ENCODE data around the gene ERC2.

ERC2 gene

DNA sequence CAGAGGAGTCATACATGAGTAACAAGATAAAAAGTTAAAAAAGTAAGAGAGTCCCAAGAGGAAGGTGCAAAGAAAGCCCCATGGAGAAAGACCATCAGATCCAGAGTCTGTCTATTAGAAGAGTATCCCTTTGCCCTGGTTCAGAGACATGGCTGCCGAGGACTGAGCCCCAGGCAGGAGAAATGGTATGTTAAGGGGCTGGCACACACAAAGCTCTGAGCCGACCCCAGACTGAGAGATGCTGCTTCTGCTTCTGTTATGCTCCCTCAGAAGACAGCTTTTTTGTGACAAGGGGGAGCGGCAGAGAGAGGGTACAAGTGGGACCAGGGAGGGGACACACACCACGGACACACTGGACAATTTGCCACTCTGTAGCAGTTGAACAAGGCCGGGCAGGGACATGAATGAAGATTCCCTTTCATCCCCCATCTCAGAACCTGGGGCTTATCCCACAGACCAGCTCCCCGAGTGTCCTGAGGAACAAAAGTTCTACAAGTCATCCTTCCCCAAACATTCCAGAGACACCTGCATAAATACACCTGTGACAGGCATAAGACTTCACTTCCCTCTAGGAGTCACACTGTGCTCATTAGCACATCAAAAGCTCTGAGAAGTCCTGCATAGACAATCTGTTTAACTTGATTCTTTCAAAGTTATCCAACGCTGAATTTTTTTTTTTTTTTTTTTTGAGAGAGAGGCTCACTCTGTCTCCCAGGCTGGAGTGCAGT, 819.5 kb downstream of the ERC2 start:
- Histone ChIP-seq H3K27ac (ENCODE audit: low read length) (peak overlapping the region; percentile 23), H3K36me3 (ENCODE audit: insufficient read depth, low read depth, low read length) (no peaks in the 10 kb centered on the region), H3K4me3 (ENCODE audit: low read length) (0 out of 2 replicates have a peak overlapping the region, but pooled peaks have one; percentile 28), H3K9me3 (ENCODE audit: insufficient read depth, low read depth, low read length) (no peaks in the 10 kb centered on the region), H3K4me1 (ENCODE audit: insufficient read depth, low read length) (peaks cover 33% of the 10 kb centered on the region), H3K9ac (ENCODE audit: low read depth, low read length) (peak overlapping the region; percentile 36; the same call in 1 of the 2 replicates), H3K27me3 (ENCODE audit: insufficient read depth, low read length) (no peaks in the 10 kb centered on the region)

DNA sequence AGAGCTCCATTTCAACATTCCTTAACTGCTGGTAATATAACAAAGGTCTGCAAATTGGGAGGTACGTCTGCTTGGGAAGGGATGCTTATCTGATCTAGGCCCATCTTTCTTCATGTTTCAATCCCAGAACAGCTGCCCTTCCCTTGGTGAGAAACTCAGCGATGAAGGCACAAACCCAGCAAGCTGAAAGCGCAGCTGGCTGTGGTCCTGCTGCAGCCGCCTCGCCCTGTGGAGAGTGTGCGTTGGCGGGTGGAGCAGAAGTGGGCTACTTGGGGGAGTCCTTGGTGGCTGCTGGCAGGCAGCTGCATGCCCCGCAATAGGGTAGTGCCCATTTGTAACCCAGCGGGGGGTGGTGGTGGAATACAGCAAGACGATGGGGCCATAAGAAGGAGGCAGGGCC, 820.6 kb downstream of the ERC2 start:
- Histone ChIP-seq H3K9me3 (ENCODE audit: insufficient read depth, low read depth, low read length) (no peaks in the 10 kb centered on the region), H3K4me3 (ENCODE audit: low read length) (no peak overlapping the region), H3K9ac (ENCODE audit: low read depth, low read length) (no peak overlapping the region), H3K36me3 (ENCODE audit: insufficient read depth, low read depth, low read length) (no peaks in the 10 kb centered on the region), H3K27ac (ENCODE audit: low read length) (no peak overlapping the region), H3K4me1 (ENCODE audit: insufficient read depth, low read length) (peaks cover 33% of the 10 kb centered on the region), H3K27me3 (ENCODE audit: insufficient read depth, low read length) (no peaks in the 10 kb centered on the region)

DNA sequence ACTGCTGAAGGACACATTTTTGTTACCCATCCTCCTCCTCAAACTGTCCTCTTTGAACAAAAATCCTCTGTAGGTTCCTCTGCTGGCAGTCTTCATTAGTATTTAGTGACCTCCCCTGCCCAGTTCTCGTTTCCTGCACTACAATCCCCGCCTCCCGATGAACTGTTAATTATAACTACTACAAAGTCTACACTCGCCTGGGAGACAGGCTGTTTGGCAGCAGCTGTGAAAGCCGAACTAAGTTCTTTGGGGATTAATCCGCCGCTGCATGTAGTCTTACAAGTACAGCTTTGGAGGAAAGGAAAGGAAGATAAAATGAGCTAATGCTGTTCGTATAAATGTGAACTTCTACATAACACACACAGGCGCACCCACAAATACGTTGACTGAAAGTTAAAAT, 821.2 kb downstream of the ERC2 start:
- no peaks in the 10 kb centered on the region for H3K27me3 ChIP-seq (ENCODE audit: insufficient read depth, low read length)
- H3K4me1 ChIP-seq (ENCODE audit: insufficient read depth, low read length): peaks cover 32% of the 10 kb centered on the region
- H3K27ac ChIP-seq (ENCODE audit: low read length): no peak overlapping the region

DNA sequence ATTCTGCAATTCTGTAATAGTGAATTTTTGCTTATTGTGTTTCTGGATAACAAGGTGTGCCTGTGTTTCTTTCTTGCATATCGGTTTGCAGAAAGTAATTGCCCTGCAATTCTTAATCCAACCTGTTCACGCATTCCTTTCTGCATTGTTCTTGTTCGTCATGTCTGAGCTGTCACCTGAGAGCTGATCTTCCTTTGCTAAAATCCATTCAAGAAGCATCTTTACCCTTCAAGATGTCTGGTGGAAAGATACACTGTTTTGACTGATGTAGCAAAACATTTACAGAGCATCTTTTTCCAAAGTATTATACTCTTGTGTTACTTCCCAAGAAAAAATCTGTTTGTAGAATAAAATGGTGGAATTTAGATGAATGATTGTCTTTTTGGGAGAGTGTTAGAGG, 822.1 kb downstream of the ERC2 start:
- Histone ChIP-seq H3K4me3 (ENCODE audit: low read length) (no peak overlapping the region), H3K9ac (ENCODE audit: low read depth, low read length) (no peak overlapping the region), H3K36me3 (ENCODE audit: insufficient read depth, low read depth, low read length) (no peaks in the 10 kb centered on the region), H3K4me1 (ENCODE audit: insufficient read depth, low read length) (peaks cover 29% of the 10 kb centered on the region), H3K27me3 (ENCODE audit: insufficient read depth, low read length) (no peaks in the 10 kb centered on the region), H3K27ac (ENCODE audit: low read length) (no peak overlapping the region), H3K9me3 (ENCODE audit: insufficient read depth, low read depth, low read length) (no peaks in the 10 kb centered on the region)

More for the DNA sequence above, 821.2 kb downstream of the ERC2 start:
- Histone ChIP-seq H3K4me3 (ENCODE audit: low read length) (no peak overlapping the region), H3K36me3 (ENCODE audit: insufficient read depth, low read depth, low read length) (no peaks in the 10 kb centered on the region), H3K9ac (ENCODE audit: low read depth, low read length) (no peak overlapping the region), H3K9me3 (ENCODE audit: insufficient read depth, low read depth, low read length) (no peaks in the 10 kb centered on the region)

DNA sequence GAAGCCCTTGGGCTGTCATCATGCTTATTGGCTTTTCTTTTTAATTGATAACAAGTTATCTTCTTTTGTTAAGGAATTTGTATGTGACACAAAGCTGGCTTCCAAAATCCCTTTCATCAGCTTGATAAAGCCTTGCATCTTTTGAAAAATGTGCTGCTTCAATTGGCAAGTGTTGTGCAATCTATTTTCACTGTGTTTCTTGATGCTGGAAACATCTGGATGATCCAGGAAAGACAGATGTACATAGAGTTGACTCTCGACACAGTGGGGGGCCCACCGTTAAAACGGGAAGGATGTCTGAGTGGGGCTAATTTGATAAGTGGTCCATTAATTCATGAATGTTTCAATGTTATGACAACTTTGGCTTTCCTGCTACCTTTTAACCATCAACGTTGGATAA, 822.8 kb downstream of the ERC2 start:
- Histone ChIP-seq H3K27ac (ENCODE audit: low read length) (no peak overlapping the region), H3K4me1 (ENCODE audit: insufficient read depth, low read length) (peaks cover 29% of the 10 kb centered on the region), H3K27me3 (ENCODE audit: insufficient read depth, low read length) (no peaks in the 10 kb centered on the region), H3K36me3 (ENCODE audit: insufficient read depth, low read depth, low read length) (no peaks in the 10 kb centered on the region), H3K9me3 (ENCODE audit: insufficient read depth, low read depth, low read length) (no peaks in the 10 kb centered on the region), H3K9ac (ENCODE audit: low read depth, low read length) (no peak overlapping the region), H3K4me3 (ENCODE audit: low read length) (no peak overlapping the region)

DNA sequence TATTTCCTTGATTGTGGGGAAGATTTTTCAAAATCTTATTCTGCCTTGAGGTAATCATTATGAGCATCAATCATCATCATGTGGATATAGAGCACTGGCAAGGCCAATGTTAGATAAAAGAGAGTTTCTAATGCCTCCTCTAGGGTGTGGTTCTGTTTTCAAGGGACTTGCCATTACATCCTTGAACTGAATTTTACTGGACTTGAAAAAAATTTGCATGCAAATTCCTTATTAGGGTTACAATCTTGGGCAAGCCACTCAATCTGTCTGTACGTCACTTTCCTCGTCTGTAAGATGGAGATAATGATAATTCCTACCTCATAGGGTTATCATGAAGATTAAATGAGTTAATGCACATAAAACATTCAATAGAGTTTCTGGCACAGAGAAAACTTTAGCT, 825.0 kb downstream of the ERC2 start:
- Histone ChIP-seq H3K4me1 (ENCODE audit: insufficient read depth, low read length) (peaks cover 26% of the 10 kb centered on the region), H3K27ac (ENCODE audit: low read length) (no peak overlapping the region), H3K36me3 (ENCODE audit: insufficient read depth, low read depth, low read length) (no peaks in the 10 kb centered on the region), H3K27me3 (ENCODE audit: insufficient read depth, low read length) (no peaks in the 10 kb centered on the region), H3K9ac (ENCODE audit: low read depth, low read length) (no peak overlapping the region), H3K9me3 (ENCODE audit: insufficient read depth, low read depth, low read length) (no peaks in the 10 kb centered on the region), H3K4me3 (ENCODE audit: low read length) (no peak overlapping the region)

DNA sequence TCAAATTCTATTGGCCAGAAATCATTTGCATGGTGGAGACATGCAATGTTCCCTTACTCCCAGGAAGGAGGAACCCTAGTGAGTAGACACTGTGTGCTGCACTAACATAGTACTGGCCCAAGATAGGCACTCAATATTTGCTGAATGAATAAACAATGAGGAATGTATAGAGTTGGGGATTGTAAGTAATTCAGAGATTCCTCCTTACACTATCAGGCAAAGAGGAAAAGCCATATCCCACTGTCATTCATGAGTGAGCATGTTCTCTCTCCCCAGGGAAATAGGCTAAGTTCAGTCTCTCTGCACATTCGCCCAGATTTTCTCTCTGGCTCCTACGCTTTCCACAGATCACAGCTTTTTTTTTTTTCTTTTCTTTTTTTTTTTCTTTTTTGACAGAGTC, 826.3 kb downstream of the ERC2 start:
- Histone ChIP-seq H3K4me1 (ENCODE audit: insufficient read depth, low read length) (peaks cover 14% of the 10 kb centered on the region; the same call in 1 of the 2 replicates), H3K36me3 (ENCODE audit: insufficient read depth, low read depth, low read length) (no peaks in the 10 kb centered on the region), H3K9me3 (ENCODE audit: insufficient read depth, low read depth, low read length) (no peaks in the 10 kb centered on the region), H3K27me3 (ENCODE audit: insufficient read depth, low read length) (no peaks in the 10 kb centered on the region), H3K9ac (ENCODE audit: low read depth, low read length) (no peak overlapping the region), H3K27ac (ENCODE audit: low read length) (no peak overlapping the region), H3K4me3 (ENCODE audit: low read length) (no peak overlapping the region)

DNA sequence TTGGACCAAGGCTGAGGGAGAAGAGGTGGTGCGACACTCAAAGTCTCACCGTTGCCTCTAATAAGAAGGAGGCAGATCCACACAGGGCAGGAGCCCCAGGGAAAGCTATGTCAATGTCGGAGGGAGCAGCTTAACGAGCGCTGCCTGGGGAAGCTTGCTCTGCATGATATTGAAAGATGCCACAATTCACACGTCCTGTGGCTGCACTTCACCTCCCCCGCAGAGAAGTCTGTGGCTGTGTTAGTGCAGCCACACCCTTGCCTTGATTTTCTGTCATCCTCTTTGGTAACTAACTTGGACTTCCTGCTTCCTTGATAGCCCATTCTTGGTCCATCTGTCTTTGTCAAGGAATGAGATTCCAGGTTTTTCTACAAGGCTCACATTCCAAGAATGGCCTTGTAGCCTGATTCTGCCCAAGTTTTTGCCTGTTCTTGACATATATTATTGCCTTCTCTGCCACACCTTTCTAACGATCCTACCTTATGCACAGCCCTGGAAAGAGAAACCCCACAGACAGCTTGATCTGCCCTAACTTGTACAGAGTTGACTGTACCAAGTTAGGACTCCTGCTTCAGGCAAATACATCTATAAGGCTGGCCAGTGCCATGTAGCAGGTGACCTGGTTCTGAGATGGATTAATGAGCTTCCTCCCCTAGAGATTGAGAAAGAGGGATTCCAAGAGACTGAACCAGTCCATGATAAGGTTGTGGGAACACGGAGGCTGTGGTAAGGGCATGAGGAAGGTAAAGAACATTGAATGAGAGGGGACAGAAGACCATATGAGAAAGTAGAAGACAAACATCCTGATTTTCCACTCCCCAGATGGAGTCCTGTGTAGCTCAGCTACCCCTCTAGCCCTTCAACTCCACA, 828.1 kb downstream of the ERC2 start:
- no peaks in the 10 kb centered on the region for H3K9me3 ChIP-seq (ENCODE audit: insufficient read depth, low read depth, low read length)
- H3K4me1 ChIP-seq (ENCODE audit: insufficient read depth, low read length): 0 out of 2 replicates have a peak, but pooled peaks cover 7% of the 10 kb centered on the region
- no peak overlapping the region for H3K9ac ChIP-seq (ENCODE audit: low read depth, low read length)
- no peak overlapping the region for H3K4me3 ChIP-seq (ENCODE audit: low read length)
- no peaks in the 10 kb centered on the region for H3K36me3 ChIP-seq (ENCODE audit: insufficient read depth, low read depth, low read length)
- no peaks in the 10 kb centered on the region for H3K27me3 ChIP-seq (ENCODE audit: insufficient read depth, low read length)
- no peak overlapping the region for H3K27ac ChIP-seq (ENCODE audit: low read length)

DNA sequence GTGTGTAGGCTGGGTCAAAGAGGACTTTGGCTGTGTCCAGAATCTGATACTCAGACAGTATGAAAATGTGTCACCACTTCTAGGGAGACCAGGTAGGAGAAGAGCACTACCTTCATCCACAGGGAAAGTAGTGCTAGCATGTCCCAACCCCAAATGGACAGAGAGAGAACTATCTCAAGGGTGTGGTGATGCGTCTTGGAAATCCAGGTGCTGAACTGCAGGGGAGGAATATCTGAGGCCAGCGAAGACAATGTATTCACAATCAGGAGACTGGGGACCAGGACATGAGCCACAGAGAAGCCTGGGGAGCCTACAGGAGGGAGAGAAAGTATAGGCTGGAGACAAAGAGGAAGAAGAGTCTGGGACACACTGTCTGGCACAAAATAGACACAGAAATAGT, 829.1 kb downstream of the ERC2 start:
- no peak overlapping the region for H3K9ac ChIP-seq (ENCODE audit: low read depth, low read length)
- H3K27me3 ChIP-seq (ENCODE audit: insufficient read depth, low read length): no peaks in the 10 kb centered on the region
- no peak overlapping the region for H3K4me3 ChIP-seq (ENCODE audit: low read length)
- no peaks in the 10 kb centered on the region for H3K36me3 ChIP-seq (ENCODE audit: insufficient read depth, low read depth, low read length)
- H3K4me1 ChIP-seq (ENCODE audit: insufficient read depth, low read length): 0 out of 2 replicates have a peak, but pooled peaks cover 7% of the 10 kb centered on the region
- no peak overlapping the region for H3K27ac ChIP-seq (ENCODE audit: low read length)
- H3K9me3 ChIP-seq (ENCODE audit: insufficient read depth, low read depth, low read length): no peaks in the 10 kb centered on the region

DNA sequence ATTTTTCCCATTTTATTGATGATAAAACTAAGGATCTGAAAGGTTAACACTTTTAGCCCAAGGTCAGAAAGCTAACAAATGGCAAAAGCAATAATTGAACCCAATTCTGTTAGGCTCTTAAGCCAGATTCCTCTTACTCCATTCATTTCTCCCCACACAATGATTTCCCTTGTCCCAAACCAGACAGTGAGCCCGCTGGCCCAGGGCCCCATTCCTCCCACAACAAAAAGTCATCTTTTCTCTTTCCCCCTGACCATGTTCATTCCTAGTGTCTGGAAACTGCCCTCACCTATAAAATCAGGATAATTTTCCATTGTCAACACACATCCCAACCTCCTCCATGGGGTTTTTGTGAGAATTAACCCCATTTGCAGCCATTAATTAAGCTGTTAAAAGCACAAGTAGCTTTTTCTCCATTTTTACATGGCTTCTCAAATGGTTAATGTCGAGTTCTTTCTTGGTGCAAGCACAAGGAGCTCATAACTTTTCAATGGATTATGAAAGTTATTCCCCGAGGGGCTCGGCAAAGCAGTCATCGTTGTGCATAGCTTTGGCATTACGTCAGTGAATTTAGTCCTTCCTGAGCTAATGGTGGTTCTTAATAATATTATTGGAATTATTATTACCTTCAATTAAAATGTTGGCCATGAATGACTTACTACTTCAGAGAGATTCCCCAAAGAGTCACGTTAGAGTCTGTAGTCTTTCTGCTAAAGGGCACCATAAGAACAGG, 830.2 kb downstream of the ERC2 start:
- Histone ChIP-seq H3K4me3 (ENCODE audit: low read length) (no peak overlapping the region), H3K27me3 (ENCODE audit: insufficient read depth, low read length) (no peaks in the 10 kb centered on the region), H3K36me3 (ENCODE audit: insufficient read depth, low read depth, low read length) (no peaks in the 10 kb centered on the region), H3K27ac (ENCODE audit: low read length) (no peak overlapping the region), H3K9ac (ENCODE audit: low read depth, low read length) (no peak overlapping the region), H3K9me3 (ENCODE audit: insufficient read depth, low read depth, low read length) (no peaks in the 10 kb centered on the region), H3K4me1 (ENCODE audit: insufficient read depth, low read length) (0 out of 2 replicates have a peak, but pooled peaks cover 7% of the 10 kb centered on the region)

DNA sequence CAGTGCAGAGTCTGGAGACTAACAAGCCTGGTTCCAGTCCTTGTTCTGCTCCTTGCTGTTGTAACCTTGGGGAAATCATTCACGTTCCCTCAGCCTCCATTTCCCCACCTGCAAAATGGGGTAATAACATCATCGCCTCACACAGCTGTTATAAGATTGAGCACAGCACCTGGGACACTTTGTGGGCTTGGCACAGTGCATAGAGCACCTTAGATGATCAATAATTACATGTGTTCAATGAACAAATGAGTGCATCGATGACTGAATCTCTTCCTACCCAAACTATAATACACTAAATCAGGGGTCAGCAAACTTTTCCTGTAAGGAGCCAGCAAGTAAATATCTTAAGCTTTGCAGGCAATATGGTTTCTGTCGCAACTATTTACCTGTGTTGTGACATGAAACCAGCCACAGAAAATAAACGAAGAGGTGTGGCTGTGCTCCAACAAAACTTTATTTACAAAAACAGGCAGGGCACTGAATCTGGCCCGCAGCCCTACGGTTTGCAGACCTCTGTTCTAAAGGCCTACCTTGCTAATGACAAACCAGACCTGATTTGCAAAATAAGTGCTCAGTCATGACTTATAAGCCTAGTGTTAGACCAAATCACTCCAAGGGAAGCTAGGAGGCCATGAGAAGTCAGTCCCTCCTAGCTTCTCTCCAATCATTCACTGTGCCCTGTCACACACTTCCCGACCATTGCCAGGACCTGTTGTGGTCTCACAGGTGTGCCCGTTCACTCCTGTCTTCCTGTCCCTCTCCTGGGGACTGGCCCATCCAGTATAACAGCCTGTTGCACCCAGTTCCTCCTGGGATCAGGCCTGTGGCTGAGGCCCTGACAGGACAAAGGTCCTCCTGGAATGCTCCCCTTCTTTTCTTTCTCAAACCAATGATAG, 831.7 kb downstream of the ERC2 start:
- Histone ChIP-seq H3K9ac (ENCODE audit: low read depth, low read length) (no peak overlapping the region), H3K36me3 (ENCODE audit: insufficient read depth, low read depth, low read length) (no peaks in the 10 kb centered on the region), H3K4me1 (ENCODE audit: insufficient read depth, low read length) (0 out of 2 replicates have a peak, but pooled peaks cover 7% of the 10 kb centered on the region), H3K27me3 (ENCODE audit: insufficient read depth, low read length) (no peaks in the 10 kb centered on the region), H3K27ac (ENCODE audit: low read length) (no peak overlapping the region), H3K9me3 (ENCODE audit: insufficient read depth, low read depth, low read length) (no peaks in the 10 kb centered on the region), H3K4me3 (ENCODE audit: low read length) (no peak overlapping the region)

All from iPS-20b (cell line).